UCSD-AML1 (cell line): ENCODE data around the gene SESN1.

ENCODE experiments used
- DNase-seq: peaks from one replicate; lab custom pipeline; 2025; ENCODE audit not compliant: unreplicated experiment; lab: John Stamatoyannopoulos, UW

SESN1 gene

DNA sequence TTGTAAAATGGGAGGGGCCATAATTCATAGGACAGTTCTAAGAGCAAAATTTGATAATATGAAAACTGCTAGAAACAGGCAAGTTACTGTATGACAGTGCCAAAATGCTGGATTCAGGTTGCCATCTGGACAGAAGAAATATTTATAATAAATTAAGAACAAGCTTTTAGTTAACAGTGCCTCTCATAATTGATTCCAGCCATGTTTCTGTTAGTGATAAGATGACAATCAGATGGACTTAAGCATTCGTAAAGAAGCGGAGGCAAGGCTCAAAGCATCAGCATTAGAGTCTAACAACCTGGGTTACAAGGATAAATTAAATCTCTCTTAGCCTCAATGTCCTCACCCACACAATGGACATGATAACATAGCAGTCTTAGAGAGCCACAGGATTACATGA is 61.0 kb downstream of the SESN1 start:
- DNase-seq, result no peak

- no peak for DNase-seq
Measured at GRCh38 chr6:109031416-109031815, 63.2 kb downstream of the SESN1 start.

GRCh38 chr6:109029313-109029712 is 65.3 kb downstream of the SESN1 start:
- DNase-seq, result no peak

GRCh38 chr6:109028439-109028838 is 66.2 kb downstream of the SESN1 start:
- no peak for DNase-seq

DNA sequence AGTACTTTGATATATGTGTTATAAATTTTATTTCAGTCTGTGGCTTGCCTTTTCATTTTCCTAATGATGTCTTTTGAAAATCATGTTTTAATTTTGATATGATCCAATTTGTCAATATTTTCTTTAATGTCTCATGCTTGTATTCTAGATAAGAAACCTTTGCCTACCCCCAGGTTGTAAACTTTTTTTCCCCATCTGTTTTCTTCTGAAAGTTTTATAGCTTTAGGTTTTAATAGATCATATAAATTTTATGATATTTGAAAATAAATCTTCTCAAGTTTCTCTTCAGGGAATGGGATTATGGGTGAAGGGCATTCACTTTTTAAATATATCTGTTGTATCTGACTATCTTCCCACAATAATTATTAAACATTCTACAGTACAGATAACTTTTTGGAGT is 66.7 kb downstream of the SESN1 start:
- DNase-seq, result no peak

GRCh38 chr6:109025639-109026038 is 69.0 kb downstream of the SESN1 start:
- DNase-seq, result no peak

DNA sequence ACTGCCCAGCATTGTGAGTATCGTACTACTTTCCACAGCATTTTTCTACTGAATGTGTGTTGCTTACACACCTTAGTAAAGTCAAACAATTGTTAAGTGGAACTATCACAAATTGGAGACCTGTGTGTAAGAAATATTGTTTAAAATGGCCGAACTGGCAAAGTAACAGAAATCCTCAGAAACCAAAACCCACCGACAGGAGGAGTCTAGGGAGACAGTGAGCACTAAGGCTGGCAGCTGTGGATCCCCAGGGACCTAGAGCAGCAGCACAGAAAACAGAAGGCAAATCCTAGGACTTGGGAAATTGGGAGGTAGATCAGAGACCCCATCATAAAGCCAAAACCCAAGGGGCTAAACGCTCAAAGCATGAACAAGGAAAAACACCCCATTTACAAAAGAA is 69.9 kb downstream of the SESN1 start:
- no peak for DNase-seq

DNA sequence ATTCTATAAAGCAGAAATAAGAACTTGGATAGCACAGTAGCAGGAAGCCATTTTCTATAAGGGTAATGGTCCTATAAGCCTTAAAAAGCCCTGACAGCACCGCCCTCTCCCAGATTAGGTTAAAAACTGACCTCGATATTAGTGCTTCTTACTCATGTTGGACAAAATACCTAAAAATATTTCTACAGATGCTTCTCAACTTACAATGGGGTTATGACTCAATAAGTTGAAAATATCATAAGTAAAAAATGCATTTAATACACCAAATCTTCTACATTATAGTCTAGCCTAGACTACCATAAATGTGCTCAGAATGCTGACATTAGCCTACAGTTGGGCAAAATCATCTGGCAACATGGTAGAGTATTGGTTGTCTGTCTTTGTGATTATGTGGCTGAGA is 70.3 kb downstream of the SESN1 start:
- DNase-seq, result no peak

DNA sequence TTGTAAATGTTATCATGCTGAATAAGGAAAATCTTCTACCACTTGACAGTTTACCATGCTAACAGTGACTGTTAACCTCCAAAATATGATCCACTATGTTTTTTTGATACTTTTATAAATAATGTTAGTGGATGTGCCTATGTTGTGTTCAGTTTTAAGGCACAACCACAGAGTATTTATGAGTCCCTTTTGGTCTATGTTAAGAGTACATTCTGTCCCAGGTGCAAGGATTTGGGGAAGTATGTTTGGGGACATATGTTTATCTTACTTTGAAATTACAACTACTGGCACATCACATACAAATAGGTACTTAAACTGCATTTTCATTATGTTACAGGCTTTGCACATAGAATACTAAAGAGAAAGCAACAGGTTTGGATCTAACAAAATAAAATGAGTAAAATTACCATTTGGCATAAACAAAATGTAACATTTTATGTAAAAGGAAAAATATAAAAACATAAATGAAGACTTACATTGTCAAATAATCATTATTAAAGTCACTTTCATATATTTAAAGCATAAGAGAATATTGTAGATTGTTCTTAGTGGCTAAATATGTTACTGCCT is 71.2 kb downstream of the SESN1 start:
- no peak for DNase-seq

- DNase-seq, result no peak
Measured at GRCh38 chr6:109021870-109022269, 72.8 kb downstream of the SESN1 start.

GRCh38 chr6:109019911-109020310 is 74.7 kb downstream of the SESN1 start:
- no peak for DNase-seq

- DNase-seq, result no peak
Measured at GRCh38 chr6:109015176-109015575, 79.5 kb downstream of the SESN1 start.

- no peak for DNase-seq
Measured at GRCh38 chr6:109014606-109015005, 80.0 kb downstream of the SESN1 start.

- DNase-seq, result no peak
Measured at GRCh38 chr6:109013656-109014305, 80.9 kb downstream of the SESN1 start.

GRCh38 chr6:109010705-109011102 is 83.9 kb downstream of the SESN1 start:
- DNase-seq, result no peak

DNA sequence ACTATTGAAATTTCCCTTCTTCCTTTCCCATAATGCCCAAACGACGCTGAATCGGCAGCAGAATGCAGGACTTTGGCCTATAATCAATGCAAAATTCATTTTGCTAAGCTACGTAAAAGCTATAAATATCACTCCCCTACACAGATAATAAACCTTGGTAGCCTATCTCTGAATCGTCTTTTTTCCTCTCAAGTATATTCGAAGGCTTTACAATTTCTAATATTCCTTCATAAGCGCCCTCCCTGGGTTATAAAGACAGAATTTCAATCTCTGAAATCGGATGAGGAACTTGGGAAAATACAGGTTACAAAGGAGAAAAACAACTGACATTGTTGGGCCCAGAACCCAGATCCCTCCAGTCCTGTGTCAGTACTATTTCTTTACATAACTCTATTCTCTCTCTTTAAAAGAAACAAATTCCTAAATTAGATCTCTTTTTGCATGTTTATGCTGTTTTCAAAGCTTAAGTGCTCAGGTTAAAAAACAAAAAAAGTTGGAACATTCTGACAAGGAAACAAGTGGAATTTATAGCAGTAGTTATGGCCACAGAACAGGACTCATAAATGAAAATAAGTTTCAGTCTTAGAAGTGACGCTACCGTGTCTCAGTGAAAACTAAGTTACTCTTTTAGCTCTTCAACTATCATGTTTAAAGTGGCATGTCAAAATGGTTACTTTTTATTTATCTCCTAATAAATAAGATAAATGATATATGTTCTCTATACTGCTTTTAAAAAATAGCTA is 84.5 kb downstream of the SESN1 start:
- DNase-seq, result no peak

DNA sequence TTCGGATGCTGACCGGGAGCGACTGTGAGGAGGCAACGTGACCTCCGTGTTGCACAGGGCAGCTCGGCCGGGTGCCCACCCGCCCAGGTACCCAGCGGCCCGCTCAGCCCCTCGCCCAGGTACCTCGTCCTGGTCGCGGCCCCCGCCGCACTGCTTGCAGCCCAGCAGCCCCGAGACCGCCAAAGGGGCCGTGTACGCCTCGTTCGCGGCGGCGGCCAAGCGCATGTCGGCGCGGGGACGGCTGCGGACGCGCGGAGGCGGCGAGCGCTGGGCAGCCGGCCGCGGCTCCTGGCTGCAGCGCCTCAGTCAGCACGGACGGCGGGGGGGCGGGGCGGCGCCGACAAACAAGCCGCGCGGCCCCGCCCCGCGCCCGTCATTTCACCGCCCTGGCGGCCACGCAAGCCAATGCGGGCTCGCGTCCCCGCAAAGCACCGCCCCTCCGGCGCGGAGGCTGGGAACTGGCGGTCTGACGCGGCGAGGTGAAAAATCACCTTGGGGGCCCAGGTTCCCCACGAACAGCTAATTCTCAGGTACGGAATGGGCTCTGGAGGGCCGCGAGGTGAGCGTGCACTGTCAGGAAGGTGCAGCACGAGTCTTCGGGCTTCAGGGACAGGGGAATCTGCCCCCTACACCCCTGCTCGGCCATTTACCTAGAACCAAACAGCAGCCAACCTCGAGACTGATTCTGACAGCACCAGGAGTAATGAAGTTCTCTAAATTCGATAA is 85.2 kb downstream of the SESN1 start:
- DNase-seq, result peak; percentile 93

DNA sequence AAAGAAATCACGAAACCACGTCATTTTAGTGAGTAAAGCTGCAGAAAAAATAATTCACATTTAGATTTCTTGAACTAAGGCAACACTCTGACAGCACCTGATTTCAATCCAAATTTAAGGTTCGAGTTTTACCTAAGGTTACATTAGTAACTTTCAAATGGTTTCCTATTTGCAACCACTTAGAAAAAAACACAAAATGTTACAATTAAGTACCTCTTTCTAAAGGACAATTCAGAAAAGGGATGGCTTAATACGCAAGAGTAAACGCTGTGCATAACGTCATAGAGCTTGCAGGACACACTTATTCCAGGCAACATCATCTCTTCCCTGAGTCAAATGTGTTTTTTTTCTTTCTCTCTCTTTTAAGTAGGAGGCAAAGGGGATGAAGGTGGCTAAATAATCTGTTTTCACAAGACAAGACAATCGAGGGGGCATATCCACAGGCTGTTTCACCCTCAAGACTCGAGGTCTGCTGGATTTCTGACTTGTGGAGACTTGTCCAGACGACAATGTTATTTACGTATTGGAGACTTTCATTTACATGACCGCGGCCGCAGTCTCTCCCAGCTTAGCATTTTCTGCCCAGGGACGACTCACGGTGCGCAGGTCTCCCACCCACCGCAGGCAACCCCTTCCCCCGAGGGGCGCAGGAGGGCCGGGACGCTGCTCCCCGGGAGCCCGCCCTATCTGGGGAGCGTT is 86.0 kb downstream of the SESN1 start:
- peak; percentile 59 for DNase-seq

- DNase-seq, result no peak
Measured at GRCh38 chr6:109008054-109008453, 86.6 kb downstream of the SESN1 start.

GRCh38 chr6:109007521-109007920 is 87.1 kb downstream of the SESN1 start:
- no peak for DNase-seq

GRCh38 chr6:109006818-109007217 is 87.8 kb downstream of the SESN1 start:
- DNase-seq, result no peak
